ENCODE data around the gene SELENOO. TPM values are rescaled to one million over a fixed set of nuclear protein-coding genes. Genes with fewer than 3 reads are reported as not detected.

SELENOO gene
- total and polyA plus RNA-seq, 2 of the 13 experiments (the other 11 are each of a cell fraction or from before 2014, with no cell fraction given), result 14.4 to 19.0 TPM

DNA sequence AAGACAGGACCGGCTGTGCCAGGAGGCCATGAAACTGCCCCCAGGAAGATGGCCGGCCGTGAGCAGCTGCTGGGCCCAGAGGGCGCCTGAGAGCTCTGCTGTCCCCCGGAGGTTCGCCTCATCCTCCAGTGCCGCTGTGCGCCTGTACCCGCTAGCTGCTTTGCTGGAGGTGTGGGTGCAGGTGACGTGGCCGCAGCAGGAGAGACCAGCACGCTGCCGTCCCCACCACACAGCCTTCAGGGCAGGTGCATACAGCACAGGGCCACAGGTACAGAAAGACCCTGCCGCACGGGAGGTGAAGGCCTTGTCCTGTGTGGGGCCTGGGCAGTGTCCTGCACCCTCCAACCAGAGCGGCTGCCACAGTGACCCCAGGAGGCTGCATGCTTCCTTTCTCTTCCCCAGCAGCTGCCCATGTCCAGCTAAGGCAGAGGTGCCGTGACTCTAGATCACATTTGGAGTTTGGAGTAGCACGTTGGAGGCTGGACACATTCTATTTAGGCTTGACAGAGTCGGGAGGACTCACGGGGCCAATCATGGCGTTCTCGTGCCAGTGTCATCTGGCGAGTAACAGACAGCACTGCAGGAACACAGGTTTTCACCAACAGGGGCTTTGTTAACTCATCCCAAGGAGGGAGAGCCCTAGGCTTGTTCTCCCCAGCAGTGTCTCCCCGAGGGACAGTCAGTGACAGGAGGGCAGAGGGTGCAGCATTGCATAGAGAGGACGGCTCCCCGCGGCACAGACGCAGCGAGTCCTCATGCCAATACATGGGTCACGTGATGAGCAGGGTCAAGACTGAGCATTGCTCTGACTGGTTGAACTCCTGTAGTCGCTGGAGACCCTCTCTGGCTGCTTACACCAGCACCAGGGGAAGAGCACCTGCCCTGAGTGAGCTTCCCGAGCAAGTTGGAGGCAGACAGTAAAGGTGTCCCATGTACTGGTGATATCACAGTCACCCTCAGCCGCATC, 49.0 kb upstream of the SELENOO start (continued):
- TF ChIP-seq TGIF2 (CRISPR knock-in tag; IDR thresholded peaks at IDR 0.05) (0 out of 2 replicates have a peak, but pooled peaks have one; percentile 48), KLF13 (CRISPR knock-in tag; IDR thresholded peaks at IDR 0.05) (no peak), STAG1 (CRISPR knock-in tag; IDR thresholded peaks at IDR 0.05) (peak; percentile 58), SMYD3 (CRISPR knock-in tag; IDR thresholded peaks at IDR 0.05) (no peak), TCF7 (IDR thresholded peaks at IDR 0.05; ENCODE audit: low read depth) (no peak), ZSCAN25 (CRISPR knock-in tag; IDR thresholded peaks at IDR 0.05) (no peak), HOXA5 (CRISPR knock-in tag; IDR thresholded peaks at IDR 0.05) (no peak; the same call in 1 of the 2 replicates), ZNF777 (CRISPR knock-in tag; IDR thresholded peaks at IDR 0.05) (peak; percentile 79), NBN (conservative IDR thresholded peaks at IDR 0.05) (no peak), ZNF143 (CRISPR knock-in tag; IDR thresholded peaks at IDR 0.05) (no peak), SNAI1 (CRISPR knock-in tag; IDR thresholded peaks at IDR 0.05; ENCODE audit: borderline replicate concordance) (no peak), ZNF468 (CRISPR knock-in tag; IDR thresholded peaks at IDR 0.05) (no peak), ZIK1 (CRISPR knock-in tag; IDR thresholded peaks at IDR 0.05; ENCODE audit: borderline replicate concordance, low read depth) (no peak), KLF6 (CRISPR knock-in tag; IDR thresholded peaks at IDR 0.05) (no peak), ZNF570 (CRISPR knock-in tag; IDR thresholded peaks at IDR 0.05; ENCODE audit: borderline replicate concordance) (no peak), YY1 (IDR thresholded peaks at IDR 0.05; ENCODE audit: insufficient read depth, insufficient replicate concordance, low read depth, low read length) (peak; percentile 78), ZNF607 (CRISPR knock-in tag; IDR thresholded peaks at IDR 0.05; ENCODE audit: borderline replicate concordance) (no peak), ZNF878 (CRISPR knock-in tag; IDR thresholded peaks at IDR 0.05) (no peak), POLR2AphosphoS5 (IDR thresholded peaks at IDR 0.05; ENCODE audit: low read depth, low read length) (no peak), EEA1 (CRISPR knock-in tag; IDR thresholded peaks at IDR 0.05; ENCODE audit: borderline replicate concordance) (0 out of 2 replicates have a peak, but pooled peaks have one; percentile 46), CHCHD3 (CRISPR knock-in tag; IDR thresholded peaks at IDR 0.05) (no peak), BCL6 (CRISPR knock-in tag; IDR thresholded peaks at IDR 0.05) (no peak)
- TF ChIP-seq, protein P1, sequence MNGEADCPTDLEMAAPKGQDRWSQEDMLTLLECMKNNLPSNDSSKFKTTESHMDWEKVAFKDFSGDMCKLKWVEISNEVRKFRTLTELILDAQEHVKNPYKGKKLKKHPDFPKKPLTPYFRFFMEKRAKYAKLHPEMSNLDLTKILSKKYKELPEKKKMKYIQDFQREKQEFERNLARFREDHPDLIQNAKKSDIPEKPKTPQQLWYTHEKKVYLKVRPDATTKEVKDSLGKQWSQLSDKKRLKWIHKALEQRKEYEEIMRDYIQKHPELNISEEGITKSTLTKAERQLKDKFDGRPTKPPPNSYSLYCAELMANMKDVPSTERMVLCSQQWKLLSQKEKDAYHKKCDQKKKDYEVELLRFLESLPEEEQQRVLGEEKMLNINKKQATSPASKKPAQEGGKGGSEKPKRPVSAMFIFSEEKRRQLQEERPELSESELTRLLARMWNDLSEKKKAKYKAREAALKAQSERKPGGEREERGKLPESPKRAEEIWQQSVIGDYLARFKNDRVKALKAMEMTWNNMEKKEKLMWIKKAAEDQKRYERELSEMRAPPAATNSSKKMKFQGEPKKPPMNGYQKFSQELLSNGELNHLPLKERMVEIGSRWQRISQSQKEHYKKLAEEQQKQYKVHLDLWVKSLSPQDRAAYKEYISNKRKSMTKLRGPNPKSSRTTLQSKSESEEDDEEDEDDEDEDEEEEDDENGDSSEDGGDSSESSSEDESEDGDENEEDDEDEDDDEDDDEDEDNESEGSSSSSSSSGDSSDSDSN (CRISPR knock-in tag; IDR thresholded peaks at IDR 0.05), result peak; percentile 75
- TF ChIP-seq, protein P2, sequence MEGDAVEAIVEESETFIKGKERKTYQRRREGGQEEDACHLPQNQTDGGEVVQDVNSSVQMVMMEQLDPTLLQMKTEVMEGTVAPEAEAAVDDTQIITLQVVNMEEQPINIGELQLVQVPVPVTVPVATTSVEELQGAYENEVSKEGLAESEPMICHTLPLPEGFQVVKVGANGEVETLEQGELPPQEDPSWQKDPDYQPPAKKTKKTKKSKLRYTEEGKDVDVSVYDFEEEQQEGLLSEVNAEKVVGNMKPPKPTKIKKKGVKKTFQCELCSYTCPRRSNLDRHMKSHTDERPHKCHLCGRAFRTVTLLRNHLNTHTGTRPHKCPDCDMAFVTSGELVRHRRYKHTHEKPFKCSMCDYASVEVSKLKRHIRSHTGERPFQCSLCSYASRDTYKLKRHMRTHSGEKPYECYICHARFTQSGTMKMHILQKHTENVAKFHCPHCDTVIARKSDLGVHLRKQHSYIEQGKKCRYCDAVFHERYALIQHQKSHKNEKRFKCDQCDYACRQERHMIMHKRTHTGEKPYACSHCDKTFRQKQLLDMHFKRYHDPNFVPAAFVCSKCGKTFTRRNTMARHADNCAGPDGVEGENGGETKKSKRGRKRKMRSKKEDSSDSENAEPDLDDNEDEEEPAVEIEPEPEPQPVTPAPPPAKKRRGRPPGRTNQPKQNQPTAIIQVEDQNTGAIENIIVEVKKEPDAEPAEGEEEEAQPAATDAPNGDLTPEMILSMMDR (CRISPR knock-in tag; IDR thresholded peaks at IDR 0.05), result peak; percentile 71
- TF ChIP-seq, protein P3, sequence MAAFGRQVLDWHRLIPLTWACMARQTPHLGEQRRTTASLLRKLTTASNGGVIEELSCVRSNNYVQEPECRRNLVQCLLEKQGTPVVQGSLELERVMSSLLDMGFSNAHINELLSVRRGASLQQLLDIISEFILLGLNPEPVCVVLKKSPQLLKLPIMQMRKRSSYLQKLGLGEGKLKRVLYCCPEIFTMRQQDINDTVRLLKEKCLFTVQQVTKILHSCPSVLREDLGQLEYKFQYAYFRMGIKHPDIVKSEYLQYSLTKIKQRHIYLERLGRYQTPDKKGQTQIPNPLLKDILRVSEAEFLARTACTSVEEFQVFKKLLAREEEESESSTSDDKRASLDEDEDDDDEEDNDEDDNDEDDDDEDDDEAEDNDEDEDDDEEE (CRISPR knock-in tag; IDR thresholded peaks at IDR 0.05), result no peak

Data from HepG2 (cell line).